Activated naive CD4-positive, alpha-beta T cell treated with anti-CD3 and anti-CD28 coated beads, Interleukin-2, amount 10 ng/mL, durations not matched to agents 7 days and 5 days (primary cell): ENCODE data around the gene LRRC8D.
"Not testable (repeated sequence)": the region's sequence is repeated elsewhere in the genome, so short reads cannot be mapped to it uniquely, and the experiment has no call there.

Source experiments
- CTCF ChIA-PET: fragments of 350-600 bp; sonication (Branson Sonifier 250); formaldehyde crosslinking; loops from one replicate; lab custom pipeline; 2021; ENCODE audit warnings: antibody characterized with exemption; lab: Charles Lee
- DNase-seq: peaks from one replicate; pipeline ENCODE4 v3.0.0-alpha.2; 2020
- H3K27ac Mint-ChIP-seq: one replicate; pipeline ENCODE4 v1.8.0; 2021; ENCODE audit warnings: mild to moderate bottlenecking, moderate library complexity, mixed read lengths
- H3K27me3 Mint-ChIP-seq: one replicate; pipeline ENCODE4 v1.8.0; 2021; ENCODE audit warnings: mild to moderate bottlenecking, mixed read lengths
- H3K36me3 Mint-ChIP-seq: one replicate; pipeline ENCODE4 v1.8.0; 2021; ENCODE audit warnings: mixed read lengths
- H3K4me1 Mint-ChIP-seq: one replicate; pipeline ENCODE4 v1.8.0; 2021; ENCODE audit warnings: mixed read lengths
- H3K4me3 Mint-ChIP-seq: one replicate; pipeline ENCODE4 v1.8.0; 2021; ENCODE audit warnings: mild to moderate bottlenecking, moderate library complexity, mixed read lengths
- H3K9me3 Mint-ChIP-seq: one replicate; pipeline ENCODE4 v1.8.0; 2021; ENCODE audit warnings: mixed read lengths

Gene LRRC8D

DNA sequence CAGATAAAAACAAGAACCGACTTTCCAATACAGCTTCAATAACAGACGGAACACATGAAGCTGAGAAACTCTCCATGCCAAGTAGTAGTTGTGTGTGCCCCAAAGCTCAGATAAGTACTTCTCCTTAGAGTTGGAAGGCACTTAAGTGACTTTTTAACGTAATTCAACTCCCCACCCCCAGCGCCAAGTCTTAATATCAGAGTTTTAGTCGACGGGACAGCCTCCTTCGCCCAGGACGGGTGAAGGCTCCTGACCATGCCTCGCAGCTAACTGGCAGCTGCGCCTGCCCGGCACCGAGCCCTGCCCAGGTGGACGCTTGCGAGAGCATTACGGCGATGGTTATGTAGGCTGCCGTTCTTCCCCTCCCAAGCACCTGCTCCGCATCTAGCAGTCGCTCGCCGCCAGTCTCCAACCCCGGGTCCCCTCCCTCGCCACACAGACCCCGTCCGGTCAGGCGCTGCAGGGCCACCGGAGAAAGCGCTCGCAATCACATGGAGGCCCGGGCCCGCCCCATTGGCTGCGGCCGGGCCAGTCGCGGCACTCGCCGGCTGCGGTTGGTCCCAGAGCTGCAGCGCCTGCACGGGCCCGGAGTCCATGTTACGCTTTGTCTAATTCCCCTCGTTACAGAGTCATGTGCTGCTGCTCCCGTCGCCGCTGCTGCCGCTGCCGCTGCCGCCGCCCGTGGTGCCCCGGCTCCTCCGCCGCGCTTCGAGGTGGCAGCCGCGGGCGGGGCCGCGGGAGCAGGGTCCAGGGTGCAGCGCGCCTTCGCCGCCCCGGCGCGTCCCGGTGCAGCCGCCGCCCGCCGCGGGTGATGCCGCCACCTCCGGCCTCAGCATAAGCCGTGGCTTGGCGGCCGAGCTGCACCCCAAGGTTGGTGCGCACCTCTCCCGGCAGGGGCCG is at the start of gene LRRC8D:
TSS of gene LRRC8D (plus strand) at position 611 of the 900 bp plus-strand sequence. CDS start 112,037 bp downstream, outside the sequence.
- Mint-ChIP-seq H3K9me3 (no peaks in the 10 kb centered on the region), H3K4me3 (peak within 1 kb of the TSS; percentile 69), H3K27me3 (peaks cover 27% of the 10 kb centered on the region), H3K4me1 (peaks cover 22% of the 10 kb centered on the region), H3K36me3 (peaks cover 2% of the 10 kb centered on the region), H3K27ac (peak within 1 kb of the TSS; percentile 64)
- peak; percentile 78 for DNase-seq
- CTCF ChIA-PET, result interaction anchor here (0.7 to 1.6 kb wide), 6 partner anchors 14 to 171 kb away, joined by 3 to 4 read pairs (median 3); no protein-coding TSS in a partner anchor

- DNase-seq, result no peak
- Mint-ChIP-seq H3K36me3 (no peaks in the 10 kb centered on the region), H3K27ac (no peak overlapping the region), H3K9me3 (no peaks in the 10 kb centered on the region), H3K4me1 (peaks cover 22% of the 10 kb centered on the region), H3K4me3 (no peak overlapping the region), H3K27me3 (peaks cover 22% of the 10 kb centered on the region)
- CTCF ChIA-PET, result interaction anchor here (1.6 kb wide), 1 partner anchor 9 kb away, joined by 3 read pairs; no protein-coding TSS in a partner anchor
These were observed 48.8 kb upstream of the LRRC8D start for GRCh38 chr1:89771991-89772560.

DNA sequence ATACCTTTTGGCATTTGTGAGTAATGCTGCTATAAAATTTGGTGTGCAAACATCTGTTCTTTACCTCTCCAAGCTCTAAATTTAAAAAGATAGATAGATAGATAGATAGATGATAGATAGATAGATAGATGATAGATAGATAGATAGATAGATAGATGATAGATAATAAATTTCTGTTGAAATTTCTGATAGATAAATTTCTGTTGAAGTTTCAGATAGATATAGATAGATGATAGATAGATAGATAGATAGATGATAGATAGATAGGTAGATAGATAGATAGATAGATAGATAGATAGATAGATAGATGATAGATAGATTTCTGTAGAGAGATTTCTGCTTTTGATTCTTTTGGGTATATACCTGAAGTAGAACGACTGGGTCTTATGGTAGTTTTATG is 44.7 kb upstream of the LRRC8D start:
- not testable (repeated sequence) for H3K27ac Mint-ChIP-seq, H3K36me3 Mint-ChIP-seq, H3K9me3 Mint-ChIP-seq, DNase-seq, H3K27me3 Mint-ChIP-seq, H3K4me3 Mint-ChIP-seq
- CTCF ChIA-PET, result interaction anchor here (1.0 kb wide), 1 partner anchor 13 kb away, joined by 3 read pairs; no protein-coding TSS in a partner anchor
- peaks cover 28% of the 10 kb centered on the region for H3K4me1 Mint-ChIP-seq

DNA sequence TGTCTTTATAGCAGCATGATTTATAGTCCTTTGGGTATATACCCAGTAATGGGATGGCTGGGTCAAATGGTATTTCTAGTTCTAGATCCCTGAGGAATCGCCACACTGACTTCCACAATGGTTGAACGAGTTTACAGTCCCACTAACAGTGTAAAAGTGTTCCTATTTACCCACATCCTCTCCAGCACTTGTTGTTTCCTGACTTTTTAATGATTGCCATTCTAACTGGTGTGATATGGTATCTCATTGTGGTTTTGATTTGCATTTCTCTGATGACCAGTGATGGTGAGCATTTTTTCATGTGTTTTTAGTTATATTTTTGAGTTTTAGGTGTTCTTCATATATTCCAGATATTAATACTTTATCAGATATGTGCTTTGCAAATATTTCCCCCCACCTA is 43.6 kb upstream of the LRRC8D start:
- DNase-seq, H3K36me3 Mint-ChIP-seq, H3K27me3 Mint-ChIP-seq, H3K4me3 Mint-ChIP-seq, CTCF ChIA-PET, H3K27ac Mint-ChIP-seq, H3K9me3 Mint-ChIP-seq: not testable (repeated sequence)
- H3K4me1 Mint-ChIP-seq, result peaks cover 40% of the 10 kb centered on the region

DNA sequence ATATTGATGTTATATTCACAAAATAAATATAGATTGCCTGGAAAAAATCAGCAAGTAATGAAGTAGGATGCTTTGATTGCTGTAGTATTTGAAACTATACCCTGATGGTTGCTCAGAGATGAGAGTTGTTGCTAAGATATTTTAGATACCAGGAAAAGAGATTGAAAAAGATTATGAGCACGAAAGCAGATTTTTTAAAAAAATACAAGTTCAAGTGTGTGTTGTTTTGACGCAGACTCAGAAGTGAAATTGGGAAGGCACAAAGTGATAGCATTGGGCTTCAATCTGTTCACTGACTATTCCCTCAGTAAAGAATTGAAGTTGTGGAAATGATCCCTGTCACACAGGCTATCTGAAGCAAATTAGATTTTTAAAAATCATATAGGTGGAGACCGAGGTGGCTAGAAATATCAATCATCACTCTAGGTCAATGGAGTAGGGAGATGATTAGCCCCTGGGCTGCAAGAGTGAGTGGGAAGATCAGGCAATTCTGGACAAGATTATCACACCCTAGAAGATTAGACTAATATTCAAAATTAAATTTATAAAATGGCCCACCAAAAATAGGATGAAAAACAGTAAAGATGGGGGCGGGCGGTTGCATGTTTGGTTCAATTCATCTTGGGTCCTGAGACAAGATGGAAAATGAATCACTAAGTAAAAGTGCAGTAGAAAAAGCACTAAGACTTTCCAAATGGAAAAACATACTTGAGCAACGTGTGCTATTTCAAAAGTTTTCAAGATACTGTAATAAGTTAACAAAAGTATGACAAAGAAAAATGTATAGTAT is 41.5 kb upstream of the LRRC8D start:
- DNase-seq, result no peak
- Mint-ChIP-seq H3K27ac (no peak overlapping the region), H3K27me3 (peaks cover 8% of the 10 kb centered on the region), H3K9me3 (peaks cover 2% of the 10 kb centered on the region), H3K4me3 (no peak overlapping the region), H3K36me3 (no peaks in the 10 kb centered on the region), H3K4me1 (peaks cover 35% of the 10 kb centered on the region)
- CTCF ChIA-PET, result interaction anchor here (1.2 to 2.6 kb wide), 3 partner anchors 25 to 210 kb away, joined by 3 to 16 read pairs (median 4); no protein-coding TSS in a partner anchor

- Mint-ChIP-seq H3K27me3 (peaks cover 8% of the 10 kb centered on the region), H3K9me3 (peaks cover 2% of the 10 kb centered on the region), H3K4me3 (no peak overlapping the region), H3K27ac (no peak overlapping the region), H3K4me1 (peaks cover 26% of the 10 kb centered on the region), H3K36me3 (no peaks in the 10 kb centered on the region)
- CTCF ChIA-PET, result interaction anchor here (0.6 to 3.0 kb wide), 14 partner anchors 11 to 214 kb away, joined by 3 to 16 read pairs (median 5); partner anchors contain the start of gene ZNF326
- no peak for DNase-seq
These were observed 40.1 kb upstream of the LRRC8D start for GRCh38 chr1:89780721-89781120.

DNA sequence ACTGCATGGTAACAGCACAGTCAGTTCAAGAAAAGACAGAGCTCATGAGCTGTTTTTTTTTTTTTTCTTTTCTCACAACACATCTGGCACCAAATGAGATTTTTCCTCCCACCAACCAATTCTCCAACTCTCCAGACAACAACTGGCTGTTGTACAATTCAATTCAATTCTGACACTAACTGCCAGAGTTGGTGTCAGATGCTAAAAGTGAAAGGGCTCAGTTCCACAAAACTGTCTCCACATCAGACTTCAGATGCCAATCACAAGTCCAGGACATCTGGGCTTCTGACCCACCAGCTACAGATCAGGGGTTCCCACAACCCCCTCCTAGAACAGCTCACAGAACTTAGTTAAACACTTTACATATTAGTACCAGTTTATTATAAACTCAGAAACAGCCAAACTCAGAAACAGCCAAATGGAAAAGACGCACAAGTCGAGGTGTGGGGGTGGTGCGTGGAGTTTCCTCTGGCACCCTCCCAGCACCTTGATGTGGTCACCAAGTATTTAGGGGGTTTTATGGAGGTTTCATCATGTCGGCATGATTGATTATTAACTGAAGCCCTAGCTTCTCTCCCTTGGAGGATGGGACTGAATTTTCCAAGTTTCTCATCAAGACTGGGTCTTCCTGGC is 39.2 kb upstream of the LRRC8D start:
- peaks cover 20% of the 10 kb centered on the region for H3K4me1 Mint-ChIP-seq
- H3K27ac Mint-ChIP-seq, result peak overlapping the region; percentile 20
- H3K36me3 Mint-ChIP-seq, result no peaks in the 10 kb centered on the region
- CTCF ChIA-PET, result interaction anchor here (0.6 to 3.0 kb wide), 14 partner anchors 10 to 1608 kb away, joined by 3 to 16 read pairs (median 6); partner anchors contain the start of gene ZNF326
- peaks cover 8% of the 10 kb centered on the region for H3K27me3 Mint-ChIP-seq
- peak overlapping the region; percentile 30 for H3K4me3 Mint-ChIP-seq
- peak; percentile 55 for DNase-seq
- H3K9me3 Mint-ChIP-seq, result peaks cover 2% of the 10 kb centered on the region

- CTCF ChIA-PET, result interaction anchor here (1.0 kb wide), 1 partner anchor 154 kb away, joined by 3 read pairs; the partner anchor contains the start of gene LRRC8C
- DNase-seq, result no peak
- no peaks in the 10 kb centered on the region for H3K9me3 Mint-ChIP-seq
- no peak overlapping the region for H3K27ac Mint-ChIP-seq
- no peaks in the 10 kb centered on the region for H3K36me3 Mint-ChIP-seq
- peaks cover 15% of the 10 kb centered on the region for H3K27me3 Mint-ChIP-seq
- no peak overlapping the region for H3K4me3 Mint-ChIP-seq
- peaks cover 8% of the 10 kb centered on the region for H3K4me1 Mint-ChIP-seq
These were observed 34.1 kb upstream of the LRRC8D start for GRCh38 chr1:89786628-89787214.

GRCh38 chr1:89790592-89790991 is 30.2 kb upstream of the LRRC8D start:
- H3K4me3 Mint-ChIP-seq, result no peak overlapping the region
- no peak overlapping the region for H3K27ac Mint-ChIP-seq
- no peaks in the 10 kb centered on the region for H3K9me3 Mint-ChIP-seq
- CTCF ChIA-PET, result interaction anchor here (1.2 to 2.0 kb wide), 2 partner anchors 9 to 188 kb away, joined by 3 to 9 read pairs; no protein-coding TSS in a partner anchor
- no peaks in the 10 kb centered on the region for H3K36me3 Mint-ChIP-seq
- H3K27me3 Mint-ChIP-seq, result peaks cover 7% of the 10 kb centered on the region
- H3K4me1 Mint-ChIP-seq, result no peaks in the 10 kb centered on the region
- no peak for DNase-seq

GRCh38 chr1:89791064-89791726 is 29.6 kb upstream of the LRRC8D start:
- peaks cover 7% of the 10 kb centered on the region for H3K27me3 Mint-ChIP-seq
- no peaks in the 10 kb centered on the region for H3K9me3 Mint-ChIP-seq
- no peak overlapping the region for H3K4me3 Mint-ChIP-seq
- CTCF ChIA-PET, result interaction anchor here (1.2 to 2.0 kb wide), 2 partner anchors 10 to 187 kb away, joined by 3 to 9 read pairs; no protein-coding TSS in a partner anchor
- H3K36me3 Mint-ChIP-seq, result no peaks in the 10 kb centered on the region
- H3K4me1 Mint-ChIP-seq, result no peaks in the 10 kb centered on the region
- DNase-seq, result no peak
- H3K27ac Mint-ChIP-seq, result no peak overlapping the region

- Mint-ChIP-seq H3K27ac (no peak overlapping the region), H3K4me1 (peaks cover 7% of the 10 kb centered on the region), H3K9me3 (no peaks in the 10 kb centered on the region), H3K36me3 (no peaks in the 10 kb centered on the region), H3K4me3 (no peak overlapping the region), H3K27me3 (peaks cover 11% of the 10 kb centered on the region)
- no peak for DNase-seq
- CTCF ChIA-PET, result interaction anchor here (1.1 kb wide), 1 partner anchor 9 kb away, joined by 3 read pairs; no protein-coding TSS in a partner anchor
These were observed 26.4 kb upstream of the LRRC8D start for GRCh38 chr1:89794406-89794805.

DNA sequence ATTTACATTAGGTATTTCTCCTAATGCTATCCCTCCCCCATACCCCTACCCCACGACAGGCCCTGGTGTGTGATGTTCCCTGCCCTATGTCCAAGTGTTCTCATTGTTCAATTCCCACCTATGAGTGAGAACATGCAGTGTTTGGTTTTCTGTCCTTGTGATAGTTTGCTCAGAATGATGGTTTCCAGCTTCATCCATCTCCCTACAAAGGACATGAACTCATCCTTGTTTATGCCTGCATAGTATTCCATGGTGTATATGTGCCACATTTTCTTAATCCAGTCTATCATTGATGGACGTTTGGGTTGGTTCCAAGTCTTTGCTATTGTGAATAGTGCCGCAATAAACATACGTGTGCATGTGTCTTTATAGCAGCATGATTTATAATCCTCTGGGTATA is 25.3 kb upstream of the LRRC8D start:
- DNase-seq, H3K27ac Mint-ChIP-seq, H3K4me3 Mint-ChIP-seq, H3K27me3 Mint-ChIP-seq, H3K9me3 Mint-ChIP-seq, CTCF ChIA-PET, H3K36me3 Mint-ChIP-seq: not testable (repeated sequence)
- H3K4me1 Mint-ChIP-seq, result peaks cover 13% of the 10 kb centered on the region
